CD4-positive, alpha-beta T cell treated with Interleukin-10 for 1 hour (primary cell): Measurements from ENCODE around the gene DNAJB14.
"Not testable (repeated sequence)": the region's sequence is repeated elsewhere in the genome, so short reads cannot be mapped to it uniquely, and the experiment has no call there.

Source experiments
- DNase-seq: peaks from one replicate; pipeline ENCODE4 v3.0.0-alpha.2; 2020

The DNAJB14 gene

GRCh38 chr4:99946356-99947189, at the start of gene DNAJB14:
Gene DNAJB14 (minus strand): TSS chr4:99946618. CDS start chr4:99946571, 47 bp downstream.
- peak; percentile 85 for DNase-seq

- no peak for DNase-seq
Measured at GRCh38 chr4:99991741-99992140, 45.3 kb upstream of the DNAJB14 start.

GRCh38 chr4:99987681-99988080, 41.3 kb upstream of the DNAJB14 start:
- DNase-seq, result no peak

GRCh38 chr4:99986792-99987191, 40.4 kb upstream of the DNAJB14 start:
- no peak for DNase-seq

- no peak for DNase-seq
Measured at GRCh38 chr4:99983289-99983943, 37.0 kb upstream of the DNAJB14 start.

GRCh38 chr4:99979872-99980271, 33.5 kb upstream of the DNAJB14 start:
- no peak for DNase-seq

GRCh38 chr4:99971453-99972111, 25.2 kb upstream of the DNAJB14 start:
- DNase-seq, result no peak

- no peak for DNase-seq
Measured at GRCh38 chr4:99968330-99968729, 21.9 kb upstream of the DNAJB14 start.

GRCh38 chr4:99966692-99967091, 20.3 kb upstream of the DNAJB14 start:
- DNase-seq, result no peak

- DNase-seq, result peak; percentile 24
Measured at GRCh38 chr4:99965674-99966350, 19.4 kb upstream of the DNAJB14 start.

GRCh38 chr4:99965173-99965572, 18.8 kb upstream of the DNAJB14 start:
- no peak for DNase-seq

- no peak for DNase-seq
Measured at GRCh38 chr4:99961711-99962110, 15.3 kb upstream of the DNAJB14 start.

GRCh38 chr4:99960648-99961047, 14.2 kb upstream of the DNAJB14 start:
- no peak for DNase-seq

- DNase-seq, result not testable (repeated sequence)
Measured at GRCh38 chr4:99958207-99958606, 11.8 kb upstream of the DNAJB14 start.

GRCh38 chr4:99950913-99951254, 4.5 kb upstream of the DNAJB14 start:
- DNase-seq, result no peak

- peak; percentile 98 for DNase-seq
Measured at GRCh38 chr4:99949999-99950912, 3.8 kb upstream of the DNAJB14 start, which contains the start of gene H2AZ1. Gene H2AZ1 (minus strand): TSS chr4:99950275. CDS start chr4:99950170, 105 bp downstream.

- peak; percentile 92 for DNase-seq
Measured at GRCh38 chr4:99949034-99949998, 2.9 kb upstream of the DNAJB14 start.

- no peak for DNase-seq
Measured at GRCh38 chr4:99947608-99948007, 1.2 kb upstream of the DNAJB14 start.

GRCh38 chr4:99947190-99947578, 766 bp upstream of the DNAJB14 start:
- no peak for DNase-seq

- DNase-seq, result no peak
Measured at GRCh38 chr4:99945718-99946355, 581 bp downstream of the DNAJB14 start.
